BJ (cell line): ENCODE results near the gene PEBP1. TPM values are rescaled to one million over a fixed set of nuclear protein-coding genes. Genes with fewer than 3 reads are reported as not detected.
A peak's percentile ranks its signal among the peaks of the same experiment; 100 is the strongest.

Source experiments
- CTCF ChIA-PET: fragments of 350-600 bp; formaldehyde crosslinking; extraction: SDS; loops from one replicate; lab custom pipeline; 2021; ENCODE audit warnings: antibody characterized with exemption, inconsistent platforms; lab: Yijun Ruan, JAX
- POLR2A ChIA-PET: fragments of 300-600 bp; sonication (Branson Sonifier 250); formaldehyde crosslinking; extraction: SDS; loops from one replicate; lab custom pipeline; 2021; ENCODE audit warnings: antibody characterized with exemption; lab: Charles Lee
- DNase-seq: peaks from one replicate; pipeline ENCODE4 v3.0.0-alpha.2; 2011; ENCODE audit warnings: low read depth
- H3K27me3 ChIP-seq: 2 replicates; pipeline ENCODE4 v1.6.0; 2011; ENCODE audit warnings: low read length; ENCODE audit not compliant: control insufficient read depth, insufficient read depth
- H3K36me3 ChIP-seq: 2 replicates; pipeline ENCODE4 v1.5.1; 2011; ENCODE audit warnings: low read length; ENCODE audit not compliant: control insufficient read depth, insufficient read depth
- H3K4me3 ChIP-seq: 2 replicates; pipeline ENCODE4 v1.5.1; 2011; ENCODE audit warnings: low read depth, mild to moderate bottlenecking, control low read depth, low read length
- CTCF ChIP-seq: IDR thresholded peaks from 2 replicates; pipeline ENCODE4 v1.5.1; 2011; ENCODE audit warnings: low read depth, mild to moderate bottlenecking, control low read depth, inconsistent platforms, low read length, moderate library complexity; ENCODE audit not compliant: insufficient read depth
- polyA plus RNA-seq: library from polyadenylated mRNA; depleted of rRNA; stranded (reverse); fragments of >200 nt; gene quantifications from 2 replicates; pipeline ENCODE4 v1.2.3, GENCODE V29; 2011

The PEBP1 gene
- polyA plus RNA-seq, 1 experiment, result 201 TPM

GRCh38 chr12:118107011-118107410 is 28.9 kb upstream of the PEBP1 start:
- no peak for DNase-seq
- ChIA-PET CTCF (no interaction called here), POLR2A (no interaction called here)
- Histone ChIP-seq H3K36me3 (no peaks in the 10 kb centered on the region), H3K27me3 (no peaks in the 10 kb centered on the region), H3K4me3 (no peak overlapping the region)
- no peak for TF ChIP-seq CTCF

GRCh38 chr12:118107694-118108093 is 28.2 kb upstream of the PEBP1 start:
- Histone ChIP-seq H3K36me3 (no peaks in the 10 kb centered on the region), H3K4me3 (no peak overlapping the region), H3K27me3 (no peaks in the 10 kb centered on the region)
- no peak for TF ChIP-seq CTCF
- CTCF ChIA-PET, result interaction anchor here (3.3 kb wide), 1 partner anchor 14 kb away, joined by 18 read pairs; no protein-coding TSS in a partner anchor
- POLR2A ChIA-PET, result no interaction called here
- DNase-seq, result no peak

- DNase-seq, result no peak
- Histone ChIP-seq H3K36me3 (no peaks in the 10 kb centered on the region), H3K4me3 (no peak overlapping the region), H3K27me3 (no peaks in the 10 kb centered on the region)
- no peak for TF ChIP-seq CTCF
- CTCF ChIA-PET, result interaction anchor here (1.1 to 3.3 kb wide), 2 partner anchors 12 to 269 kb away, joined by 4 to 18 read pairs; no protein-coding TSS in a partner anchor
- POLR2A ChIA-PET, result no interaction called here
These were observed 26.8 kb upstream of the PEBP1 start for GRCh38 chr12:118109088-118109487.

GRCh38 chr12:118119449-118119879 is 16.5 kb upstream of the PEBP1 start:
- Histone ChIP-seq H3K36me3 (no peaks in the 10 kb centered on the region), H3K27me3 (no peaks in the 10 kb centered on the region), H3K4me3 (no peak overlapping the region)
- no peak for DNase-seq
- TF ChIP-seq CTCF, result no peak
- CTCF ChIA-PET, result interaction anchor here (1.0 to 2.2 kb wide), 4 partner anchors 8 to 256 kb away, joined by 3 to 7 read pairs (median 7); partner anchors contain the start of genes SUDS3 and VSIG10
- POLR2A ChIA-PET, result no interaction called here

GRCh38 chr12:118120579-118121363 is 15.2 kb upstream of the PEBP1 start:
- no peak for DNase-seq
- H3K4me3 ChIP-seq, result no peak overlapping the region
- TF ChIP-seq CTCF, result peak; percentile 82
- H3K36me3 ChIP-seq, result no peaks in the 10 kb centered on the region
- CTCF ChIA-PET, result interaction anchor here (0.5 to 3.1 kb wide), 16 partner anchors 9 to 256 kb away, joined by 3 to 18 read pairs (median 5); partner anchors contain the start of genes PEBP1, SUDS3 and VSIG10
- POLR2A ChIA-PET, result interaction anchor here (0.7 kb wide), 1 partner anchor 826 kb away, joined by 4 read pairs; no protein-coding TSS in a partner anchor
- no peaks in the 10 kb centered on the region for H3K27me3 ChIP-seq
